ENCODE results near the gene NDUFA13. TPM values are rescaled to one million over a fixed set of nuclear protein-coding genes. Genes with fewer than 3 reads are reported as not detected.
A peak's percentile ranks its signal among the peaks of the same experiment; 100 is the strongest.

The NDUFA13 gene
- total RNA-seq, 1 donor from 2014 or later: 391 TPM

DNA sequence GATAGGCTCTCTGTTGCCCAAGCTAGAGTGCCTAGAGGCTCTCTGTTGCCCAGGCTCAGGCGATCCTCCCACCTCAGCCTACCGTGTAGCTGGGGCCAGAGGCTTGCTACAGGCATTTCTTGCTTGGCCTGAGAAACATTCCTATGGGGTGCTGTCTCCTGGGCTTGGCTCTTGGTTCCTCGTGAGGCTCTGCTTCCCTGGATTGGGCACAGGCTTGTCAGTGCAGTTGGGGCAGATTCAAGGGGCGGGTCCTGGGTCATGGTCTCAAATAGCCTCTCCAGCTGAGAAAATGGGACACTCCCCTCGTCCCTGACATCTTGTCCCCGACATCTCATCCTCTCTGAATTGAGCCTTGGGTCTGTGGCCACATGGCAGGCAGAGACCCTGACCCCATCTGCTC, 5.6 kb upstream of the NDUFA13 start:
- Mint-ChIP-seq H3K27me3 (no peaks in the 10 kb centered on the region), H3K4me1 (peaks cover 1% of the 10 kb centered on the region), H3K36me3 (ENCODE audit: low read depth) (peaks cover 24% of the 10 kb centered on the region), H3K4me3 (no peak overlapping the region), H3K9me3 (no peaks in the 10 kb centered on the region), H3K27ac (no peak overlapping the region)
- DNase-seq: no peak
- intact Hi-C loops (cut with micrococcal nuclease): no loop called here

- intact Hi-C loops (cut with micrococcal nuclease): no loop called here
- Mint-ChIP-seq H3K4me1 (no peaks in the 10 kb centered on the region), H3K27ac (no peak overlapping the region), H3K9me3 (no peaks in the 10 kb centered on the region), H3K36me3 (ENCODE audit: low read depth) (peaks cover 12% of the 10 kb centered on the region), H3K27me3 (no peaks in the 10 kb centered on the region), H3K4me3 (no peak overlapping the region)
- DNase-seq: no peak
These were observed 2.3 kb upstream of the NDUFA13 start for GRCh38 chr19:19513682-19514081.

DNA sequence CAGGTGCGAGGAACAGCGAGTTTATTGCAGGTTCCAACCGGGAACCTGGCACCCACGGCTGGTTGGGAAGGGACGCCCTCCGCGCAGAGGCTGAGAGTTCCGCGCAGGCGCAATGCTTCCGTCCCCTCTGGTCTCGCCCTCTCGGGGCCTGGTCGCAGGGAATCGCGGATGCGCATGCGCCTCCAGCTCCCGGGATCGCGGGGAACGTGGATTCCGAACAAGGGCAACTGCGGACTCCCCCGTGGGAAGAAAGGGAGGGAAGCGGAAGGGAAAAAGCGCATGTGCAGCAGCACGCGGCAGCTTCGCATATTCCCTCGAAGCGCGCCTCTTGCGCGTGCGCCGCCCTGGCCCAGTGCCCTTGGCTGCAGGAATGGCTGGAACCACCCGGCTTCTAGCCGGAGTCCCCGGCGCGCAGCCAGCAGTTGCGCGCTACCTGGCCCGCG, 1.8 kb upstream of the NDUFA13 start:
- intact Hi-C loops (cut with micrococcal nuclease): no loop called here
- H3K27me3 Mint-ChIP-seq: no peaks in the 10 kb centered on the region
- no peaks in the 10 kb centered on the region for H3K9me3 Mint-ChIP-seq
- peaks cover 2% of the 10 kb centered on the region for H3K4me1 Mint-ChIP-seq
- peaks cover 15% of the 10 kb centered on the region for H3K36me3 Mint-ChIP-seq (ENCODE audit: low read depth)
- H3K27ac Mint-ChIP-seq: no peak overlapping the region
- peak overlapping the region; percentile 49 for H3K4me3 Mint-ChIP-seq
- DNase-seq: no peak

GRCh38 chr19:19514881-19515641, 964 bp upstream of the NDUFA13 start, which contains the start of gene TSSK6:
Gene TSSK6, minus strand, starts transcription at chr19:19515548. Its CDS starts 121 bp downstream, at chr19:19515427.
- Mint-ChIP-seq H3K9me3 (no peaks in the 10 kb centered on the region), H3K27ac (peak within 1 kb of the TSS; percentile 95), H3K27me3 (no peaks in the 10 kb centered on the region), H3K4me3 (peak within 1 kb of the TSS; percentile 96), H3K4me1 (peaks cover 6% of the 10 kb centered on the region), H3K36me3 (ENCODE audit: low read depth) (peaks cover 23% of the 10 kb centered on the region)
- intact Hi-C loops (cut with micrococcal nuclease): no loop called here
- DNase-seq: no peak

DNA sequence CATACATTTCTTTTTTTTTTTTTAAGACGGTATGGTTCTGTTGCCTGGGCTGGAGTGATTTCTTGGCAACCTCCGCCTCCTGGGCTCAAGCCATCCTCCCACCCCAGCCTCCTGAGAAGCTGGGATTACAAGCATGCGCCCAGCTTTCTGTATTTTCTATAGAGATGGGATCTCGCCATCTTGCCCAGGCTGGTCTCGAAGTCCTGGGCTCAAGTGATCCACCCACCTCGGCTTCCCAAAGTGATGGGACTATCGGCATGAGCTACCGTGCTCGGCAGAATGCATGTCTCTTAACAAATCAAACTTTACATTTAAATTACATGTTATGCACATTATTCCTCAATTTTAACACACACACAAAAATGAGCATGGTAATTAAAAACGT, 1.2 kb downstream of the NDUFA13 start:
- H3K27me3 Mint-ChIP-seq: no peaks in the 10 kb centered on the region
- no peak for DNase-seq
- H3K36me3 Mint-ChIP-seq (ENCODE audit: low read depth): peaks cover 32% of the 10 kb centered on the region
- H3K9me3 Mint-ChIP-seq: no peaks in the 10 kb centered on the region
- intact Hi-C loops (cut with micrococcal nuclease): no loop called here
- H3K4me3 Mint-ChIP-seq: peak overlapping the region; percentile 96
- peak overlapping the region; percentile 95 for H3K27ac Mint-ChIP-seq
- H3K4me1 Mint-ChIP-seq: peaks cover 9% of the 10 kb centered on the region

GRCh38 chr19:19520989-19521388, 5.0 kb downstream of the NDUFA13 start:
- no peak for DNase-seq
- no peak overlapping the region for H3K27ac Mint-ChIP-seq
- intact Hi-C loops (cut with micrococcal nuclease): no loop called here
- no peaks in the 10 kb centered on the region for H3K9me3 Mint-ChIP-seq
- H3K4me1 Mint-ChIP-seq: peaks cover 11% of the 10 kb centered on the region
- no peaks in the 10 kb centered on the region for H3K27me3 Mint-ChIP-seq
- no peak overlapping the region for H3K4me3 Mint-ChIP-seq
- H3K36me3 Mint-ChIP-seq (ENCODE audit: low read depth): peaks cover 31% of the 10 kb centered on the region

DNA sequence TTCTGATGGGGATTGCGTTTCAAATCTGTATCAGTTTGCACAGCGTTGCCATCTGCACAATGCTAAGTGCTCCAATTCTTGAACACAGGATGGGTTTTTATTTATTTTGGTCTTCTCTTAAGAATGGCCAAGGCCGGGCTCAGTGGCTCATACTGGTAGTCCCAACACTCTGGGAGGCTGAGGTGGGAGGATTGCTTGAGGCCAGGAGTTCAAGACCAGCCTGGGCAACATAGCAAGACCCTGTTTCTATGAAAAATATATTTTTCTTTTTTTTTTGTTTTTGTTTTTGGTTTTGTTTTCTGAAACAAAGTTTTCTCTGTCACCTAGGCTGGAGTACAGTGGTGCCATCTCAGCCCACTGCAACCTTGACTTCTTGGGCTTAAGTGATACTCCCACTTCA, 7.2 kb downstream of the NDUFA13 start:
- DNase-seq: no peak
- Mint-ChIP-seq H3K9me3 (no peaks in the 10 kb centered on the region), H3K4me1 (peaks cover 11% of the 10 kb centered on the region), H3K36me3 (ENCODE audit: low read depth) (peaks cover 31% of the 10 kb centered on the region), H3K27ac (no peak overlapping the region), H3K27me3 (no peaks in the 10 kb centered on the region), H3K4me3 (no peak overlapping the region)
- intact Hi-C loops (cut with micrococcal nuclease): no loop called here

- Mint-ChIP-seq H3K4me1 (peaks cover 11% of the 10 kb centered on the region), H3K36me3 (ENCODE audit: low read depth) (peaks cover 30% of the 10 kb centered on the region), H3K9me3 (no peaks in the 10 kb centered on the region), H3K4me3 (no peak overlapping the region), H3K27ac (no peak overlapping the region), H3K27me3 (no peaks in the 10 kb centered on the region)
- intact Hi-C loops (cut with micrococcal nuclease): no loop called here
- no peak for DNase-seq
These were observed 8.0 kb downstream of the NDUFA13 start for GRCh38 chr19:19524053-19524452.

DNA sequence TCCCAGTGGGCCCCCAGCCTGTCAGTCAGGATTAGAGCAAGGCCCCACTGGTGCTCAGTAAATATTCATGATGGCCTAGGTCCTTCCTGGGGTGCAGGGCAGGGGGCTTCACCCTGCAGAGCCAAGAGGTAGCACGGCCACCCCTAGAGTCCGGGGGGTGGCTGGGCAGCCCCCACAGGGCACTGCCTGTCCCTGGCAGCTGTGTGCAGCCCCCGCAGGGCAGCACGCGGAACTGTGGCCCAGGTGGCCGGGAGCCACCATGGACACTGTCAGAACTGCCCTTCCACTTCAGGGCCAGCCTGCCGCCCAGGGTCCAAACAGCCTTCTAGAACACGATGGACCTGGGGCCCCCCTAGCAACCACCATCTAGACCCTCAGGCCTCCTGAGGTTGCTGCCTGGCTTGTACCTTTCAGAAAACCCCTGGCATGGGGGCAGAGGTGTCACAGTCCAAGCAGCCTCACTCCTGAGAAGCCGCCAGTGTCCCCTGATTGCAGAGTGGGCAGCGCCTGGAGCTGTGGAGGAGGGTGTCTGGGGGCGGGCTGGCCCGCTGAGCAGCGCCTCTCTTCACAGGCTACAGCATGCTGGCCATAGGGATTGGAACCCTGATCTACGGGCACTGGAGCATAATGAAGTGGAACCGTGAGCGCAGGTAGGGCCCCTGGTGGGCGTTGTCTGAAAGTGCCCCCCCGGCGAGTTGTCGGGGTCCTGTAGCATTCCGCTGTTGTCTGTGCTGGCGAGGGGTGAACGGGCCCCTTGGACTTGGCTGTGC, 9.8 kb downstream of the NDUFA13 start:
- no peak overlapping the region for H3K27ac Mint-ChIP-seq
- H3K36me3 Mint-ChIP-seq (ENCODE audit: low read depth): peaks cover 19% of the 10 kb centered on the region
- H3K9me3 Mint-ChIP-seq: no peaks in the 10 kb centered on the region
- H3K4me1 Mint-ChIP-seq: peaks cover 3% of the 10 kb centered on the region
- intact Hi-C loops (cut with micrococcal nuclease): no loop called here
- H3K27me3 Mint-ChIP-seq: no peaks in the 10 kb centered on the region
- no peak overlapping the region for H3K4me3 Mint-ChIP-seq
- no peak for DNase-seq

GRCh38 chr19:19526581-19527370, 10.8 kb downstream of the NDUFA13 start:
- Mint-ChIP-seq H3K4me1 (peaks cover 6% of the 10 kb centered on the region), H3K27ac (no peak overlapping the region)
- DNase-seq: no peak

GRCh38 chr19:19527371-19527656, 11.3 kb downstream of the NDUFA13 start:
- H3K36me3 Mint-ChIP-seq (ENCODE audit: low read depth): peaks cover 24% of the 10 kb centered on the region
- no peaks in the 10 kb centered on the region for H3K9me3 Mint-ChIP-seq
- intact Hi-C loops (cut with micrococcal nuclease): no loop called here
- DNase-seq: no peak
- H3K27ac Mint-ChIP-seq: no peak overlapping the region
- H3K4me1 Mint-ChIP-seq: peaks cover 10% of the 10 kb centered on the region
- no peaks in the 10 kb centered on the region for H3K27me3 Mint-ChIP-seq
- no peak overlapping the region for H3K4me3 Mint-ChIP-seq

More at GRCh38 chr19:19526581-19527370, 10.8 kb downstream of the NDUFA13 start:
- no peaks in the 10 kb centered on the region for H3K27me3 Mint-ChIP-seq
- intact Hi-C loops (cut with micrococcal nuclease): no loop called here
- no peaks in the 10 kb centered on the region for H3K9me3 Mint-ChIP-seq
- H3K36me3 Mint-ChIP-seq (ENCODE audit: low read depth): peaks cover 20% of the 10 kb centered on the region
- H3K4me3 Mint-ChIP-seq: no peak overlapping the region

- H3K9me3 Mint-ChIP-seq: no peaks in the 10 kb centered on the region
- no peaks in the 10 kb centered on the region for H3K27me3 Mint-ChIP-seq
- no peak overlapping the region for H3K4me3 Mint-ChIP-seq
- DNase-seq: no peak
- H3K4me1 Mint-ChIP-seq: peaks cover 9% of the 10 kb centered on the region
- peaks cover 21% of the 10 kb centered on the region for H3K36me3 Mint-ChIP-seq (ENCODE audit: low read depth)
- intact Hi-C loops (cut with micrococcal nuclease): no loop called here
- no peak overlapping the region for H3K27ac Mint-ChIP-seq
These were observed 11.9 kb downstream of the NDUFA13 start for GRCh38 chr19:19527674-19528625.

All from activated CD4-positive, alpha-beta T cell treated with anti-CD3 and anti-CD28 coated beads, Interleukin-2, amount 10 ng/mL, durations not matched to agents 24 days and 14 days (primary cell).